PC-9 (cell line): ENCODE results near the gene SMIM17. TPM values are rescaled to one million over a fixed set of nuclear protein-coding genes. Genes with fewer than 3 reads are reported as not detected.

Source experiments
- BruUV-seq: library from RNA; stranded (reverse); fragments of 400-500 nt; replicated peaks from 2 replicates; lab custom pipeline; 2021; lab: Mats Ljungman, UMichigan
- CTCF ChIA-PET: fragments of 300-600 bp; sonication (Branson Sonifier 250); formaldehyde crosslinking; loops from one replicate; lab custom pipeline; 2022; ENCODE audit warnings: antibody characterized with exemption; lab: Charles Lee
- POLR2A ChIA-PET: fragments of 300-600 bp; sonication (Branson Sonifier 250); formaldehyde crosslinking; loops from one replicate; lab custom pipeline; 2022; ENCODE audit warnings: antibody characterized with exemption; ENCODE audit not compliant: unreplicated experiment; lab: Charles Lee
- DNase-seq, 2 experiments: peaks; one replicate each; pipeline versions ENCODE4 v3.0.0 to v3.0.0-alpha.2; 2015 to 2022; ENCODE audit warnings: mixed read lengths in 1 of 2
- H2AFZ ChIP-seq: fragments of 200-600 bp; sonication (generic); 2 replicates; pipeline ENCODE4 v1.8.1; 2017; ENCODE audit warnings: antibody characterized with exemption
- H3F3A ChIP-seq: fragments of 200-600 bp; sonication (generic); 2 replicates; pipeline ENCODE4 v1.8.1; 2017; ENCODE audit warnings: antibody characterized with exemption, mild to moderate bottlenecking, low read depth; ENCODE audit not compliant: insufficient read depth
- H3K27ac ChIP-seq: fragments of 200-600 bp; sonication (generic); 2 replicates; pipeline ENCODE4 v1.6.1; 2016; ENCODE audit warnings: mixed run types
- H3K27me3 ChIP-seq: fragments of 200-600 bp; sonication (generic); 2 replicates; pipeline ENCODE4 v1.6.1; 2016; ENCODE audit warnings: low read depth, mixed run types; ENCODE audit not compliant: insufficient read depth
- H3K36me3 ChIP-seq: fragments of 200-600 bp; sonication (generic); 2 replicates; pipeline ENCODE4 v1.6.1; 2016; ENCODE audit warnings: low read depth, mixed run types
- H3K4me1 ChIP-seq: fragments of 200-600 bp; sonication (generic); replicated peaks from 2 replicates; pipeline ENCODE4 v1.6.1; 2016; ENCODE audit warnings: mixed run types; ENCODE audit not compliant: insufficient read depth
- H3K4me2 ChIP-seq: fragments of 200-600 bp; sonication (generic); 2 replicates; pipeline ENCODE4 v1.6.1; 2017; ENCODE audit warnings: mixed run types
- H3K4me3 ChIP-seq: fragments of 200-600 bp; sonication (generic); 2 replicates; pipeline ENCODE4 v1.6.1; 2016; ENCODE audit warnings: mixed run types
- H3K79me2 ChIP-seq: fragments of 200-600 bp; sonication (generic); 2 replicates; pipeline ENCODE4 v1.6.1; 2017; ENCODE audit warnings: low read depth, mixed run types
- H3K9me2 ChIP-seq: fragments of 200-600 bp; sonication (generic); 2 replicates; pipeline ENCODE4 v1.8.1; 2017; ENCODE audit warnings: mild to moderate bottlenecking; ENCODE audit not compliant: insufficient read depth
- H3K9me3 ChIP-seq: fragments of 200-600 bp; sonication (generic); 2 replicates; pipeline ENCODE4 v1.8.1; 2016; ENCODE audit warnings: low read depth; ENCODE audit not compliant: insufficient read depth
- H4K20me1 ChIP-seq: fragments of 200-600 bp; sonication (generic); 2 replicates; pipeline ENCODE4 v1.8.1; 2017; ENCODE audit not compliant: insufficient read depth
- EZH2 ChIP-seq: fragments of 200-600 bp; sonication (generic); IDR thresholded peaks from 2 replicates; pipeline ENCODE4 v1.8.0; 2017; ENCODE audit warnings: antibody characterized with exemption, low read depth
- intact Hi-C: fragments of 100-400 bp; cut with micrococcal nuclease; formaldehyde crosslinking; loops from one replicate; pipeline ENCODE4 v1.10.0; 2022; ENCODE audit not compliant: unreplicated experiment
- total RNA-seq: library from RNA; stranded (reverse); gene quantifications from 2 replicates; pipeline ENCODE4 v1.2.3, GENCODE V29; 2021
- TF ChIP-seq, protein P1 (sequence below): fragments of 200-600 bp; sonication (generic); conservative IDR thresholded peaks from 2 replicates; pipeline ENCODE4 v1.6.1; 2017; ENCODE audit warnings: mixed run types, antibody characterized with exemption, mild to moderate bottlenecking, moderate library complexity

The SMIM17 gene
- total RNA-seq, 1 experiment from 2014 or later, result 0.33 TPM

GRCh38 chr19:56689198-56689597 is 46.2 kb downstream of the SMIM17 start:
- H3K27ac ChIP-seq, result no peak overlapping the region
- no peak for TF ChIP-seq EZH2
- TF ChIP-seq, protein P1, sequence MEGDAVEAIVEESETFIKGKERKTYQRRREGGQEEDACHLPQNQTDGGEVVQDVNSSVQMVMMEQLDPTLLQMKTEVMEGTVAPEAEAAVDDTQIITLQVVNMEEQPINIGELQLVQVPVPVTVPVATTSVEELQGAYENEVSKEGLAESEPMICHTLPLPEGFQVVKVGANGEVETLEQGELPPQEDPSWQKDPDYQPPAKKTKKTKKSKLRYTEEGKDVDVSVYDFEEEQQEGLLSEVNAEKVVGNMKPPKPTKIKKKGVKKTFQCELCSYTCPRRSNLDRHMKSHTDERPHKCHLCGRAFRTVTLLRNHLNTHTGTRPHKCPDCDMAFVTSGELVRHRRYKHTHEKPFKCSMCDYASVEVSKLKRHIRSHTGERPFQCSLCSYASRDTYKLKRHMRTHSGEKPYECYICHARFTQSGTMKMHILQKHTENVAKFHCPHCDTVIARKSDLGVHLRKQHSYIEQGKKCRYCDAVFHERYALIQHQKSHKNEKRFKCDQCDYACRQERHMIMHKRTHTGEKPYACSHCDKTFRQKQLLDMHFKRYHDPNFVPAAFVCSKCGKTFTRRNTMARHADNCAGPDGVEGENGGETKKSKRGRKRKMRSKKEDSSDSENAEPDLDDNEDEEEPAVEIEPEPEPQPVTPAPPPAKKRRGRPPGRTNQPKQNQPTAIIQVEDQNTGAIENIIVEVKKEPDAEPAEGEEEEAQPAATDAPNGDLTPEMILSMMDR, result peak; percentile 48; the same call in 1 of the 2 replicates
- H4K20me1 ChIP-seq, result no peaks in the 10 kb centered on the region
- H3K27me3 ChIP-seq, result peaks cover 17% of the 10 kb centered on the region
- H3K9me2 ChIP-seq, result no peaks in the 10 kb centered on the region
- no peaks in the 10 kb centered on the region for H3K36me3 ChIP-seq
- H3K4me2 ChIP-seq, result no peak overlapping the region
- BruUV-seq, result no TSS peak
- H3F3A ChIP-seq, result no peaks in the 10 kb centered on the region
- no peak overlapping the region for H2AFZ ChIP-seq
- intact Hi-C loops, result no loop called here
- POLR2A ChIA-PET, result no interaction called here
- H3K4me1 ChIP-seq, result no peaks in the 10 kb centered on the region
- CTCF ChIA-PET, result no interaction called here
- no peak overlapping the region for H3K4me3 ChIP-seq
- DNase-seq, result no peak
- H3K9me3 ChIP-seq, result no peaks in the 10 kb centered on the region
- no peaks in the 10 kb centered on the region for H3K79me2 ChIP-seq

GRCh38 chr19:56690670-56691069 is 47.7 kb downstream of the SMIM17 start:
- Histone ChIP-seq H3K36me3 (no peaks in the 10 kb centered on the region), H3K27ac (no peak overlapping the region), H2AFZ (no peak overlapping the region), H3F3A (no peaks in the 10 kb centered on the region), H3K9me2 (no peaks in the 10 kb centered on the region), H3K4me3 (no peak overlapping the region), H3K79me2 (no peaks in the 10 kb centered on the region), H3K4me1 (no peaks in the 10 kb centered on the region), H4K20me1 (no peaks in the 10 kb centered on the region), H3K27me3 (peaks cover 14% of the 10 kb centered on the region), H3K9me3 (no peaks in the 10 kb centered on the region), H3K4me2 (no peak overlapping the region)
- BruUV-seq, result no TSS peak
- TF ChIP-seq, protein P1, result no peak
- TF ChIP-seq EZH2, result no peak
- DNase-seq, result no peak
- ChIA-PET CTCF (no interaction called here), POLR2A (no interaction called here)
- intact Hi-C loops, result no loop called here

DNA sequence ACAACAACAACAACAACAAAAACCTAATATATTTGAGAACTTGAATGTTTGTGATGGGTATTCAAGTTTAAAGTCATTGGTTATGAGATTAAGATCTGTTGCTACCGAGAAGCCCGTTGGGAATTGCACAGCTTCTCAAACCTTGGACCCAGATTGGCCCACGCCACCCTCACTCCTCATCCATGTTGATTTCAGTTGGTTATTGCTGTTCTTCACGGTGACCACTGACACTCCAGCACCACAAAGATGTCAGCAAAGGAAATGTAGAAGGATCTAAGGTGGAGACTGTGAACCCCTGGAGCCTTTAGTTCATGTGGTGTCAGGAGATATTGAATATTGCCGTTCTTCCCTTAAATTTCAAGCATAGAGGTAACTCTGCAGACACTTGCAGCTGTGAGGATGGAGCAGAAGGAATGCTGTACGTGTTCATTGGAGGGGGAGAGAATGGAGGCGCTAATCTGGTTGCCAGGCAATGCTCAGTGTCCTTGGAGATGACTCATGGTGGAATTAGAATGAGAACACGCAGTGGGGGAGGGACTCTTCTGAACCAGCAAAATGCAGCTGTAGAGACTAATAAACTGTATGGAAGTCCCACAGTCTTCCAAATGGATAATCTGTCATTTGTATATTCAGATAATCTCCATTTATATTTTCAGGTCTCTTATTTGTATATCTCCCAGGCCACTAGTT is 49.4 kb downstream of the SMIM17 start:
- H3K9me3 ChIP-seq, result no peaks in the 10 kb centered on the region
- H4K20me1 ChIP-seq, result no peaks in the 10 kb centered on the region
- no peaks in the 10 kb centered on the region for H3F3A ChIP-seq
- no peaks in the 10 kb centered on the region for H3K36me3 ChIP-seq
- POLR2A ChIA-PET, result no interaction called here
- no peak overlapping the region for H3K4me2 ChIP-seq
- H3K4me3 ChIP-seq, result no peak overlapping the region
- H2AFZ ChIP-seq, result no peak overlapping the region
- DNase-seq, result no peak
- intact Hi-C loops, result no loop called here
- no peaks in the 10 kb centered on the region for H3K4me1 ChIP-seq
- peaks cover 14% of the 10 kb centered on the region for H3K27me3 ChIP-seq
- TF ChIP-seq EZH2, result no peak
- TF ChIP-seq, protein P1, result no peak
- CTCF ChIA-PET, result no interaction called here
- BruUV-seq, result no TSS peak
- H3K27ac ChIP-seq, result no peak overlapping the region
- H3K9me2 ChIP-seq, result no peaks in the 10 kb centered on the region
- no peaks in the 10 kb centered on the region for H3K79me2 ChIP-seq
